SK-N-SH (cell line): ENCODE data around the gene NEK3. TPM values are rescaled to one million over a fixed set of nuclear protein-coding genes. Genes with fewer than 3 reads are reported as not detected.

Experiments used
- CTCF ChIA-PET: fragments of 300-600, 350-600 bp; formaldehyde crosslinking; extraction: SDS; loops from one replicate; lab custom pipeline; 2021; lab: Yijun Ruan, JAX
- POLR2A ChIA-PET: fragments of 350-600 bp; sonication (Branson Sonifier 250); formaldehyde crosslinking; extraction: SDS; loops from one replicate; lab custom pipeline; 2020; ENCODE audit warnings: antibody characterized with exemption, inconsistent platforms; lab: Yijun Ruan, JAX
- DNase-seq: peaks from one replicate; pipeline ENCODE4 v3.0.0; 2012
- H2AFZ ChIP-seq: fragments of 200-600 bp; sonication (generic); 2 replicates; pipeline ENCODE4 v1.8.1; 2016; ENCODE audit warnings: antibody characterized with exemption, mild to moderate bottlenecking, low read depth
- H3F3A ChIP-seq: fragments of 200-600 bp; sonication (generic); replicated peaks from 2 replicates; pipeline ENCODE3; 2016; ENCODE audit warnings: antibody characterized with exemption, mild to moderate bottlenecking; ENCODE audit not compliant: insufficient read depth
- H3K27ac ChIP-seq, 2 experiments: fragments of 200-500 bp in 1 of 2; fragments of 200-600 bp in 1 of 2; sonication (Bioruptor generic) in 1 of 2; sonication (generic), shearing (Covaris generic) in 1 of 2; 2 replicates each; pipeline versions ENCODE4 v1.5.1 to v1.6.1; 2014 to 2016; ENCODE audit warnings: low read depth in 2 of 2, inconsistent platforms in 1 of 2, low read length in 1 of 2, mild to moderate bottlenecking in 1 of 2, mixed read lengths in 1 of 2
- H3K27me3 ChIP-seq: fragments of 200-600 bp; sonication (generic), shearing (Covaris generic); 2 replicates; pipeline ENCODE4 v1.6.1; 2016; ENCODE audit warnings: mixed run types; ENCODE audit not compliant: insufficient read depth
- H3K36me3 ChIP-seq, 2 experiments: fragments of 200-500 bp in 1 of 2; fragments of 200-600 bp in 1 of 2; sonication (Bioruptor generic) in 1 of 2; sonication (generic) in 1 of 2; replicated peaks in 1 of 2; 2 replicates each; pipeline versions ENCODE3 to v1.5.1; 2014 to 2016; ENCODE audit warnings: low read length in 1 of 2, mild to moderate bottlenecking in 1 of 2; ENCODE audit not compliant: insufficient read depth in 2 of 2, control insufficient read depth in 1 of 2
- H3K4me1 ChIP-seq, 2 experiments: fragments of 200-500 bp in 1 of 2; fragments of 200-600 bp in 1 of 2; sonication (Bioruptor generic) in 1 of 2; sonication (generic), shearing (Covaris generic) in 1 of 2; 2 replicates each; pipeline versions ENCODE4 v1.5.1 to v1.6.1; 2014 to 2016; ENCODE audit warnings: low read depth in 1 of 2, low read length in 1 of 2, mixed run types in 1 of 2; ENCODE audit not compliant: insufficient read depth in 2 of 2, control insufficient read depth in 1 of 2
- H3K4me2 ChIP-seq: fragments of 200-600 bp; sonication (generic), shearing (Covaris generic); 2 replicates; pipeline ENCODE4 v1.6.1; 2017; ENCODE audit warnings: mixed run types
- H3K4me3 ChIP-seq, 2 experiments: fragments of 200-500 bp in 1 of 2; fragments of 200-600 bp in 1 of 2; sonication (Bioruptor generic) in 1 of 2; sonication (generic), shearing (Covaris generic) in 1 of 2; 2 replicates each; pipeline versions ENCODE4 v1.5.1 to v1.8.1; 2014 to 2016; ENCODE audit warnings: low read depth in 2 of 2, inconsistent platforms in 1 of 2, low read length in 1 of 2, mild to moderate bottlenecking in 1 of 2, mixed read lengths in 1 of 2, moderate library complexity in 1 of 2
- H3K79me2 ChIP-seq: fragments of 200-600 bp; sonication (generic); 2 replicates; pipeline ENCODE4 v1.8.1; 2017; ENCODE audit warnings: mild to moderate bottlenecking; ENCODE audit not compliant: insufficient read depth
- H3K9ac ChIP-seq: fragments of 200-600 bp; sonication (generic); 2 replicates; pipeline ENCODE4 v1.6.1; 2017; ENCODE audit warnings: mixed run types
- H3K9me2 ChIP-seq: fragments of 200-600 bp; sonication (generic); 2 replicates; pipeline ENCODE4 v1.6.1; 2017; ENCODE audit warnings: mixed run types
- H3K9me3 ChIP-seq: fragments of 200-600 bp; sonication (generic); 2 replicates; pipeline ENCODE4 v1.6.1; 2017; ENCODE audit warnings: mixed run types, mild to moderate bottlenecking, moderate library complexity
- H4K20me1 ChIP-seq: fragments of 200-600 bp; sonication (generic); 2 replicates; pipeline ENCODE4 v1.6.1; 2017; ENCODE audit warnings: mild to moderate bottlenecking, mixed run types; ENCODE audit not compliant: insufficient read depth
- CTCF ChIP-seq: fragments of 200-600 bp; sonication (generic); IDR thresholded peaks from 2 replicates; pipeline ENCODE4 v1.6.1; 2017; ENCODE audit warnings: antibody characterized with exemption, mild to moderate bottlenecking, moderate library complexity
- ELF1 ChIP-seq: IDR thresholded peaks from 2 replicates; pipeline ENCODE4 v1.4.0; 2012
- EP300 ChIP-seq, 2 experiments: IDR thresholded peaks; 2 replicates each; pipeline versions ENCODE4 v1.4.0 to v1.6.1; 2012; ENCODE audit warnings: borderline replicate concordance in 1 of 2, low read depth in 1 of 2, low read length in 1 of 2
- FOXM1 ChIP-seq: IDR thresholded peaks from 2 replicates; pipeline ENCODE4 v1.4.0; 2012; ENCODE audit warnings: low read depth, mild to moderate bottlenecking
- MEF2A ChIP-seq: IDR thresholded peaks from 2 replicates; pipeline ENCODE4 v1.4.0; 2012; ENCODE audit warnings: low read depth, borderline replicate concordance
- MXI1 ChIP-seq: IDR thresholded peaks from 2 replicates; pipeline ENCODE4 v1.6.1; 2012; ENCODE audit warnings: mild to moderate bottlenecking, low read depth, low read length, improper control_type of control experiment
- NFIC ChIP-seq: IDR thresholded peaks from 2 replicates; pipeline ENCODE4 v1.4.0; 2012; ENCODE audit warnings: borderline replicate concordance
- REST ChIP-seq: IDR thresholded peaks from 2 replicates; pipeline ENCODE4 v1.6.1; 2012; ENCODE audit warnings: mild to moderate bottlenecking, low read depth, low read length, moderate library complexity
- RFX5 ChIP-seq: IDR thresholded peaks from 2 replicates; pipeline ENCODE4 v1.6.1; 2012; ENCODE audit warnings: mild to moderate bottlenecking, improper control_type of control experiment, low read length
- RXRA ChIP-seq: IDR thresholded peaks from 2 replicates; pipeline ENCODE4 v1.4.0; 2012; ENCODE audit warnings: low read depth, mild to moderate bottlenecking, borderline replicate concordance
- TCF12 ChIP-seq: IDR thresholded peaks from 2 replicates; pipeline ENCODE4 v1.4.0; 2012
- USF1 ChIP-seq: IDR thresholded peaks from 2 replicates; pipeline ENCODE4 v1.4.0; 2012; ENCODE audit warnings: low read depth, borderline replicate concordance
- ZBTB33 ChIP-seq: IDR thresholded peaks from 2 replicates; pipeline ENCODE4 v1.4.0; 2012; ENCODE audit warnings: low read depth, borderline replicate concordance
- polyA plus RNA-seq, 3 experiments: library from polyadenylated mRNA; depleted of rRNA; stranded (reverse); fragments of >200 nt; gene quantifications; 2 replicates each; pipeline ENCODE4 v1.2.3, GENCODE V29; 2012

The NEK3 gene
- polyA plus RNA-seq, 1 of the 3 experiments (the other 2 are of a cell fraction), result 12.7 TPM

GRCh38 chr13:52165411-52165810 is 6.0 kb upstream of the NEK3 start (continued):
- no peak for TF ChIP-seq NFIC
- TF ChIP-seq FOXM1, result no peak

- H3K4me3 ChIP-seq, result no peak overlapping the region
- no peaks in the 10 kb centered on the region for H3K27me3 ChIP-seq
- H3K79me2 ChIP-seq, result no peaks in the 10 kb centered on the region
- no peak overlapping the region for H3K9ac ChIP-seq
- ChIA-PET CTCF (interaction anchor here (1.1 kb wide), 1 partner anchor 29 kb away, joined by 4 read pairs; no protein-coding TSS in a partner anchor), POLR2A (no interaction called here)
- H3K9me3 ChIP-seq, result no peaks in the 10 kb centered on the region
- DNase-seq, result no peak
- peaks cover 12 to 17% of the 10 kb centered on the region in 2 experiments for H3K36me3 ChIP-seq
- H4K20me1 ChIP-seq, result no peaks in the 10 kb centered on the region
- H3K4me2 ChIP-seq, result no peak overlapping the region
- TF ChIP-seq MXI1 (no peak), USF1 (no peak), RXRA (no peak), ZBTB33 (no peak), TCF12 (no peak), REST (no peak), ELF1 (no peak), RFX5 (no peak), EP300 (IDR thresholded peaks at IDR 0.05; ENCODE audit: borderline replicate concordance in 1 of 2, low read depth in 1 of 2, low read length in 1 of 2) (no peak), MEF2A (no peak), CTCF (no peak)
- TF ChIP-seq, all 33 proteins: peak for 0
- Histone ChIP-seq H3K27ac (no peak overlapping the region), H3F3A (peaks cover 13% of the 10 kb centered on the region), H3K9me2 (no peaks in the 10 kb centered on the region), H2AFZ (no peak overlapping the region), H3K4me1 (0 out of 4 replicates have a peak, but pooled peaks cover 0 to 9% of the 10 kb centered on the region in 2 experiments)
These were observed 5.6 kb upstream of the NEK3 start for GRCh38 chr13:52164989-52165388.
